HEK293 (cell line): ENCODE data around the gene DUSP1.
A peak's percentile ranks its signal among the peaks of the same experiment; 100 is the strongest.

Source experiments
- FEZF1 ChIP-seq: fragments of 450-650 bp; formaldehyde crosslinking; IDR thresholded peaks from 2 replicates; pipeline ENCODE4 v1.5.1; 2016; ENCODE audit warnings: missing biosample characterization, missing genetic modification characterization
- GLIS2 ChIP-seq: fragments of 450-650 bp; formaldehyde crosslinking; IDR thresholded peaks from 2 replicates; pipeline ENCODE4 v1.5.1; 2016; ENCODE audit warnings: missing biosample characterization, missing genetic modification characterization
- HOXA7 ChIP-seq: sonication (generic); formaldehyde crosslinking; IDR thresholded peaks from 2 replicates; pipeline ENCODE4 v1.8.1; 2022; ENCODE audit warnings: missing genetic modification reagents, borderline replicate concordance
- KLF10 ChIP-seq: fragments of 450-650 bp; IDR thresholded peaks from 2 replicates; pipeline ENCODE4 v1.5.1; 2018; ENCODE audit warnings: missing biosample characterization, mild to moderate bottlenecking, missing genetic modification characterization
- OSR2 ChIP-seq: fragments of 450-650 bp; formaldehyde crosslinking; IDR thresholded peaks from 2 replicates; pipeline ENCODE4 v1.5.1; 2016; ENCODE audit warnings: missing biosample characterization, missing genetic modification characterization
- TCF7L2 ChIP-seq: IDR thresholded peaks from 2 replicates; pipeline ENCODE4 v1.6.1; 2011; ENCODE audit warnings: low read depth, mild to moderate bottlenecking, inconsistent platforms, low read length, moderate library complexity, borderline replicate concordance
- WT1 ChIP-seq: fragments of 450-650 bp; formaldehyde crosslinking; IDR thresholded peaks from 2 replicates; pipeline ENCODE4 v1.5.1; 2016; ENCODE audit warnings: missing biosample characterization, missing genetic modification characterization
- ZNF114 ChIP-seq: fragments of 450-650 bp; formaldehyde crosslinking; IDR thresholded peaks from 2 replicates; pipeline ENCODE4 v1.5.0; 2017; ENCODE audit warnings: missing biosample characterization, missing genetic modification characterization
- ZNF202 ChIP-seq: fragments of 450-650 bp; formaldehyde crosslinking; IDR thresholded peaks from 2 replicates; pipeline ENCODE4 v1.5.1; 2016; ENCODE audit warnings: missing biosample characterization, missing genetic modification characterization, borderline replicate concordance
- ZNF24 ChIP-seq: fragments of 450-650 bp; formaldehyde crosslinking; IDR thresholded peaks from 2 replicates; pipeline ENCODE4 v1.5.1; 2016; ENCODE audit warnings: missing biosample characterization, missing genetic modification characterization
- ZNF394 ChIP-seq: fragments of 450-650 bp; formaldehyde crosslinking; IDR thresholded peaks from 2 replicates; pipeline ENCODE4 v1.5.1; 2016; ENCODE audit warnings: missing biosample characterization, missing genetic modification characterization, mild to moderate bottlenecking, moderate library complexity, borderline replicate concordance
- ZNF501 ChIP-seq: fragments of 450-650 bp; formaldehyde crosslinking; IDR thresholded peaks from 2 replicates; pipeline ENCODE4 v1.5.1; 2016; ENCODE audit warnings: missing biosample characterization, missing genetic modification characterization
- ZNF560 ChIP-seq: fragments of 450-650 bp; formaldehyde crosslinking; IDR thresholded peaks from 2 replicates; pipeline ENCODE4 v1.5.1; 2017; ENCODE audit warnings: missing biosample characterization, missing genetic modification characterization, borderline replicate concordance
- ZNF600 ChIP-seq: fragments of 450-650 bp; formaldehyde crosslinking; IDR thresholded peaks from 2 replicates; pipeline ENCODE4 v1.5.1; 2016; ENCODE audit warnings: missing biosample characterization, missing genetic modification characterization
- ZNF660 ChIP-seq: fragments of 450-650 bp; IDR thresholded peaks from 2 replicates; pipeline ENCODE4 v1.5.1; 2018; ENCODE audit warnings: missing biosample characterization, mild to moderate bottlenecking, missing genetic modification characterization
- ZNF701 ChIP-seq: fragments of 450-650 bp; formaldehyde crosslinking; IDR thresholded peaks from 2 replicates; pipeline ENCODE4 v1.5.1; 2016; ENCODE audit warnings: missing biosample characterization, missing genetic modification characterization
- ZNF843 ChIP-seq: fragments of 450-650 bp; formaldehyde crosslinking; IDR thresholded peaks from 2 replicates; pipeline ENCODE4 v1.5.1; 2016; ENCODE audit warnings: missing biosample characterization, missing genetic modification characterization
- ZSCAN16 ChIP-seq: fragments of 450-650 bp; formaldehyde crosslinking; IDR thresholded peaks from 2 replicates; pipeline ENCODE4 v1.5.1; 2016; ENCODE audit warnings: missing biosample characterization, missing genetic modification characterization
- ZSCAN23 ChIP-seq: fragments of 450-650 bp; formaldehyde crosslinking; IDR thresholded peaks from 2 replicates; pipeline ENCODE4 v1.5.1; 2016; ENCODE audit warnings: missing biosample characterization, missing genetic modification characterization
- TF ChIP-seq, protein P1 (sequence below): fragments of 450-650 bp; formaldehyde crosslinking; IDR thresholded peaks from 2 replicates; pipeline ENCODE4 v1.5.1; 2016; ENCODE audit warnings: missing biosample characterization, missing genetic modification characterization
- TF ChIP-seq, protein P2 (sequence below): fragments of 450-650 bp; formaldehyde crosslinking; IDR thresholded peaks from 2 replicates; pipeline ENCODE4 v1.5.1; 2017; ENCODE audit warnings: missing biosample characterization, missing genetic modification characterization
- TF ChIP-seq, protein P3 (sequence below): fragments of 450-650 bp; formaldehyde crosslinking; IDR thresholded peaks from 2 replicates; pipeline ENCODE4 v1.5.1; 2016; ENCODE audit warnings: missing biosample characterization, missing genetic modification characterization
- TF ChIP-seq, protein P4 (sequence below): fragments of 450-650 bp; formaldehyde crosslinking; conservative IDR thresholded peaks from 2 replicates; pipeline ENCODE4 v1.5.1; 2016; ENCODE audit warnings: low read depth, missing biosample characterization, missing genetic modification characterization
- TF ChIP-seq, protein P5 (sequence below): fragments of 450-650 bp; formaldehyde crosslinking; IDR thresholded peaks from 2 replicates; pipeline ENCODE4 v1.5.1; 2016; ENCODE audit warnings: missing biosample characterization, missing genetic modification characterization
- TF ChIP-seq, protein P6 (sequence below): fragments of 450-650 bp; formaldehyde crosslinking; IDR thresholded peaks from 2 replicates; pipeline ENCODE4 v1.5.1; 2016; ENCODE audit warnings: missing biosample characterization, missing genetic modification characterization
- TF ChIP-seq, protein P7 (sequence below): fragments of 450-650 bp; formaldehyde crosslinking; IDR thresholded peaks from 2 replicates; pipeline ENCODE4 v1.5.1; 2016; ENCODE audit warnings: missing biosample characterization, missing genetic modification characterization

The DUSP1 gene

DNA sequence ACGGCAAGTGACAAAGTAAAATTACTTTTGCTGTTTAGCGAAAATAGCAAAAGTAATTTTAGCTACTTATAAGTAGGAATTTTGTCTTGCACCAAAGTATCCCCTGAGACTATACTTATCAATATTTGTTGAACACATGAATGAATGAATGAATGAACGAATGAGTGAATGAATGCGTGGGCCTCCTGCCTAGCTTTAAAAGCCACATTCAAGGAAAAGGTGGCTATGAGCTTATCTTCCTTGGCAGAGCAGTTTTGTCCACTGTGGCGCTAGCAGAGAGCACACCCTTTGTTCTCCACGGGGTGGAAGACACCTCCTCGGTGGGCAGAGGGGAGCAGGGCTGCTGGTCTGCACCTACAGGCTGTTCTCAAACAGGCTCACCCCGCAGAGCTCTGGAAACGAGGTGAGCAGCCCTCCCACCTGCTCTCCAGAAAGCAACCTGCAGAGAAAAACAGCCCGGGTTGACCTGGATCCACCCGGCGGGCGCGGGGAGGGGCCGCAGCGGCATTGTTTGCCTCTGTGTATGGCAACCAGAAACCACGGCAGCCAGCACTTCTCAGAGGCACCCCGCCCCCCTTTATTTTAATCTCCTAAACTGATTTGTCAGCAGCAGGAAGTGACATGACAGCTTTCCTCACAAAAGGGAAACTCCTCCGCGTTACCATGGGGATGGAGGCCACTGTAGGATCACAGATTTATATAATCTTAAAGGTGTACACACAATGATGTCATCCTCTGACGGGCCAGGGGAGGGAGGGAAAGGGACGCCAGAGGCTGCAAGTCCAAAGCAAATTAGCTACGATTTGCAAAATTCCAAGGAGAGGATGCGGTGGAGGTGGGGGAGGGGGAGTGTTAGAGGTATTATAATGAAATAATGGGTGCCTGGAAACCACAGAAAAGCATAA, 5.9 kb downstream of the DUSP1 start (continued):
- TF ChIP-seq ZNF560 (tag by site-specific recombination) (no peak), TCF7L2 (no peak), FEZF1 (peak; percentile 57), ZNF501 (no peak), ZNF843 (tag by site-specific recombination) (peak; percentile 57), ZNF660 (no peak), ZNF394 (tag by site-specific recombination) (no peak), HOXA7 (no peak), WT1 (peak; percentile 81), ZNF202 (tag by site-specific recombination) (no peak), KLF10 (peak; percentile 80), ZSCAN23 (tag by site-specific recombination) (peak; percentile 22; the same call in 1 of the 2 replicates), OSR2 (tag by site-specific recombination) (peak; percentile 88), ZNF600 (tag by site-specific recombination) (peak; percentile 87), ZSCAN16 (tag by site-specific recombination) (no peak), ZNF701 (tag by site-specific recombination) (no peak), ZNF114 (tag by site-specific recombination) (no peak), ZNF24 (tag by site-specific recombination) (peak; percentile 96), GLIS2 (tag by site-specific recombination) (peak; percentile 76)
- TF ChIP-seq, protein P1, sequence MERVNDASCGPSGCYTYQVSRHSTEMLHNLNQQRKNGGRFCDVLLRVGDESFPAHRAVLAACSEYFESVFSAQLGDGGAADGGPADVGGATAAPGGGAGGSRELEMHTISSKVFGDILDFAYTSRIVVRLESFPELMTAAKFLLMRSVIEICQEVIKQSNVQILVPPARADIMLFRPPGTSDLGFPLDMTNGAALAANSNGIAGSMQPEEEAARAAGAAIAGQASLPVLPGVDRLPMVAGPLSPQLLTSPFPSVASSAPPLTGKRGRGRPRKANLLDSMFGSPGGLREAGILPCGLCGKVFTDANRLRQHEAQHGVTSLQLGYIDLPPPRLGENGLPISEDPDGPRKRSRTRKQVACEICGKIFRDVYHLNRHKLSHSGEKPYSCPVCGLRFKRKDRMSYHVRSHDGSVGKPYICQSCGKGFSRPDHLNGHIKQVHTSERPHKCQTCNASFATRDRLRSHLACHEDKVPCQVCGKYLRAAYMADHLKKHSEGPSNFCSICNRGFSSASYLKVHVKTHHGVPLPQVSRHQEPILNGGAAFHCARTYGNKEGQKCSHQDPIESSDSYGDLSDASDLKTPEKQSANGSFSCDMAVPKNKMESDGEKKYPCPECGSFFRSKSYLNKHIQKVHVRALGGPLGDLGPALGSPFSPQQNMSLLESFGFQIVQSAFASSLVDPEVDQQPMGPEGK: peak; percentile 62; the same call in 1 of the 2 replicates
- TF ChIP-seq, protein P2, sequence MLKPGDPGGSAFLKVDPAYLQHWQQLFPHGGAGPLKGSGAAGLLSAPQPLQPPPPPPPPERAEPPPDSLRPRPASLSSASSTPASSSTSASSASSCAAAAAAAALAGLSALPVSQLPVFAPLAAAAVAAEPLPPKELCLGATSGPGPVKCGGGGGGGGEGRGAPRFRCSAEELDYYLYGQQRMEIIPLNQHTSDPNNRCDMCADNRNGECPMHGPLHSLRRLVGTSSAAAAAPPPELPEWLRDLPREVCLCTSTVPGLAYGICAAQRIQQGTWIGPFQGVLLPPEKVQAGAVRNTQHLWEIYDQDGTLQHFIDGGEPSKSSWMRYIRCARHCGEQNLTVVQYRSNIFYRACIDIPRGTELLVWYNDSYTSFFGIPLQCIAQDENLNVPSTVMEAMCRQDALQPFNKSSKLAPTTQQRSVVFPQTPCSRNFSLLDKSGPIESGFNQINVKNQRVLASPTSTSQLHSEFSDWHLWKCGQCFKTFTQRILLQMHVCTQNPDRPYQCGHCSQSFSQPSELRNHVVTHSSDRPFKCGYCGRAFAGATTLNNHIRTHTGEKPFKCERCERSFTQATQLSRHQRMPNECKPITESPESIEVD (tag by site-specific recombination): peak; percentile 73; the same call in 1 of the 2 replicates
- TF ChIP-seq, protein P3, sequence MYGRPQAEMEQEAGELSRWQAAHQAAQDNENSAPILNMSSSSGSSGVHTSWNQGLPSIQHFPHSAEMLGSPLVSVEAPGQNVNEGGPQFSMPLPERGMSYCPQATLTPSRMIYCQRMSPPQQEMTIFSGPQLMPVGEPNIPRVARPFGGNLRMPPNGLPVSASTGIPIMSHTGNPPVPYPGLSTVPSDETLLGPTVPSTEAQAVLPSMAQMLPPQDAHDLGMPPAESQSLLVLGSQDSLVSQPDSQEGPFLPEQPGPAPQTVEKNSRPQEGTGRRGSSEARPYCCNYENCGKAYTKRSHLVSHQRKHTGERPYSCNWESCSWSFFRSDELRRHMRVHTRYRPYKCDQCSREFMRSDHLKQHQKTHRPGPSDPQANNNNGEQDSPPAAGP (tag by site-specific recombination): peak; percentile 79; the same call in 1 of the 2 replicates
- TF ChIP-seq, protein P4, sequence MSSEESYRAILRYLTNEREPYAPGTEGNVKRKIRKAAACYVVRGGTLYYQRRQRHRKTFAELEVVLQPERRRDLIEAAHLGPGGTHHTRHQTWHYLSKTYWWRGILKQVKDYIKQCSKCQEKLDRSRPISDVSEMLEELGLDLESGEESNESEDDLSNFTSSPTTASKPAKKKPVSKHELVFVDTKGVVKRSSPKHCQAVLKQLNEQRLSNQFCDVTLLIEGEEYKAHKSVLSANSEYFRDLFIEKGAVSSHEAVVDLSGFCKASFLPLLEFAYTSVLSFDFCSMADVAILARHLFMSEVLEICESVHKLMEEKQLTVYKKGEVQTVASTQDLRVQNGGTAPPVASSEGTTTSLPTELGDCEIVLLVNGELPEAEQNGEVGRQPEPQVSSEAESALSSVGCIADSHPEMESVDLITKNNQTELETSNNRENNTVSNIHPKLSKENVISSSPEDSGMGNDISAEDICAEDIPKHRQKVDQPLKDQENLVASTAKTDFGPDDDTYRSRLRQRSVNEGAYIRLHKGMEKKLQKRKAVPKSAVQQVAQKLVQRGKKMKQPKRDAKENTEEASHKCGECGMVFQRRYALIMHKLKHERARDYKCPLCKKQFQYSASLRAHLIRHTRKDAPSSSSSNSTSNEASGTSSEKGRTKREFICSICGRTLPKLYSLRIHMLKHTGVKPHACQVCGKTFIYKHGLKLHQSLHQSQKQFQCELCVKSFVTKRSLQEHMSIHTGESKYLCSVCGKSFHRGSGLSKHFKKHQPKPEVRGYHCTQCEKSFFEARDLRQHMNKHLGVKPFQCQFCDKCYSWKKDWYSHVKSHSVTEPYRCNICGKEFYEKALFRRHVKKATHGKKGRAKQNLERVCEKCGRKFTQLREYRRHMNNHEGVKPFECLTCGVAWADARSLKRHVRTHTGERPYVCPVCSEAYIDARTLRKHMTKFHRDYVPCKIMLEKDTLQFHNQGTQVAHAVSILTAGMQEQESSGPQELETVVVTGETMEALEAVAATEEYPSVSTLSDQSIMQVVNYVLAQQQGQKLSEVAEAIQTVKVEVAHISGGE (tag by site-specific recombination): no peak
- TF ChIP-seq, protein P5, sequence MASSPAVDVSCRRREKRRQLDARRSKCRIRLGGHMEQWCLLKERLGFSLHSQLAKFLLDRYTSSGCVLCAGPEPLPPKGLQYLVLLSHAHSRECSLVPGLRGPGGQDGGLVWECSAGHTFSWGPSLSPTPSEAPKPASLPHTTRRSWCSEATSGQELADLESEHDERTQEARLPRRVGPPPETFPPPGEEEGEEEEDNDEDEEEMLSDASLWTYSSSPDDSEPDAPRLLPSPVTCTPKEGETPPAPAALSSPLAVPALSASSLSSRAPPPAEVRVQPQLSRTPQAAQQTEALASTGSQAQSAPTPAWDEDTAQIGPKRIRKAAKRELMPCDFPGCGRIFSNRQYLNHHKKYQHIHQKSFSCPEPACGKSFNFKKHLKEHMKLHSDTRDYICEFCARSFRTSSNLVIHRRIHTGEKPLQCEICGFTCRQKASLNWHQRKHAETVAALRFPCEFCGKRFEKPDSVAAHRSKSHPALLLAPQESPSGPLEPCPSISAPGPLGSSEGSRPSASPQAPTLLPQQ: peak; percentile 72
- TF ChIP-seq, protein P6, sequence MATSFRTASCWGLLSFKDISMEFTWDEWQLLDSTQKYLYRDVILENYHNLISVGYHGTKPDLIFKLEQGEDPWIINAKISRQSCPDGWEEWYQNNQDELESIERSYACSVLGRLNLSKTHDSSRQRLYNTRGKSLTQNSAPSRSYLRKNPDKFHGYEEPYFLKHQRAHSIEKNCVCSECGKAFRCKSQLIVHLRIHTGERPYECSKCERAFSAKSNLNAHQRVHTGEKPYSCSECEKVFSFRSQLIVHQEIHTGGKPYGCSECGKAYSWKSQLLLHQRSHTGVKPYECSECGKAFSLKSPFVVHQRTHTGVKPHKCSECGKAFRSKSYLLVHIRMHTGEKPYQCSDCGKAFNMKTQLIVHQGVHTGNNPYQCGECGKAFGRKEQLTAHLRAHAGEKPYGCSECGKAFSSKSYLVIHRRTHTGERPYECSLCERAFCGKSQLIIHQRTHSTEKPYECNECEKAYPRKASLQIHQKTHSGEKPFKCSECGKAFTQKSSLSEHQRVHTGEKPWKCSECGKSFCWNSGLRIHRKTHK (tag by site-specific recombination): no peak
- TF ChIP-seq, protein P7, sequence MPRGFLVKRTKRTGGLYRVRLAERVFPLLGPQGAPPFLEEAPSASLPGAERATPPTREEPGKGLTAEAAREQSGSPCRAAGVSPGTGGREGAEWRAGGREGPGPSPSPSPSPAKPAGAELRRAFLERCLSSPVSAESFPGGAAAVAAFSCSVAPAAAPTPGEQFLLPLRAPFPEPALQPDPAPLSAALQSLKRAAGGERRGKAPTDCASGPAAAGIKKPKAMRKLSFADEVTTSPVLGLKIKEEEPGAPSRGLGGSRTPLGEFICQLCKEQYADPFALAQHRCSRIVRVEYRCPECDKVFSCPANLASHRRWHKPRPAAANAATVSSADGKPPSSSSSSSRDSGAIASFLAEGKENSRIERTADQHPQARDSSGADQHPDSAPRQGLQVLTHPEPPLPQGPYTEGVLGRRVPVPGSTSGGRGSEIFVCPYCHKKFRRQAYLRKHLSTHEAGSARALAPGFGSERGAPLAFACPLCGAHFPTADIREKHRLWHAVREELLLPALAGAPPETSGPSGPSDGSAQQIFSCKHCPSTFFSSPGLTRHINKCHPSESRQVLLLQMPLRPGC (tag by site-specific recombination): 0 out of 2 replicates have a peak, but pooled peaks have one; percentile 23
